ENCODE data around the gene LRCH1.

LRCH1 gene

GRCh38 chr13:46612267-46612666, 59.3 kb downstream of the LRCH1 start:
- DNase-seq (ENCODE audit: low read depth in 3 of 3) = no peak

- DNase-seq (ENCODE audit: low read depth in 3 of 3) = no peak
Measured at GRCh38 chr13:46613409-46614049, 60.6 kb downstream of the LRCH1 start.

GRCh38 chr13:46614582-46614981, 61.6 kb downstream of the LRCH1 start:
- DNase-seq (ENCODE audit: low read depth in 3 of 3) = no peak

GRCh38 chr13:46615888-46616531, 63.0 kb downstream of the LRCH1 start:
- no peak for DNase-seq (ENCODE audit: low read depth in 3 of 3)

- no peak for DNase-seq (ENCODE audit: low read depth in 3 of 3)
Measured at GRCh38 chr13:46617229-46617721, 64.3 kb downstream of the LRCH1 start.

- no peak for DNase-seq (ENCODE audit: low read depth in 3 of 3)
Measured at GRCh38 chr13:46617885-46618284, 64.9 kb downstream of the LRCH1 start.

GRCh38 chr13:46618694-46619254, 65.8 kb downstream of the LRCH1 start:
- no peak for DNase-seq (ENCODE audit: low read depth in 3 of 3)

- DNase-seq (ENCODE audit: low read depth in 3 of 3) = no peak
Measured at GRCh38 chr13:46620029-46620428, 67.1 kb downstream of the LRCH1 start.

- no peak for DNase-seq (ENCODE audit: low read depth in 3 of 3)
Measured at GRCh38 chr13:46620471-46620870, 67.5 kb downstream of the LRCH1 start.

GRCh38 chr13:46621133-46621532, 68.2 kb downstream of the LRCH1 start:
- no peak for DNase-seq (ENCODE audit: low read depth in 3 of 3)

- no peak for DNase-seq (ENCODE audit: low read depth in 3 of 3)
Measured at GRCh38 chr13:46621792-46622629, 69.0 kb downstream of the LRCH1 start.

- DNase-seq (ENCODE audit: low read depth in 3 of 3) = no peak
Measured at GRCh38 chr13:46622630-46623256, 69.8 kb downstream of the LRCH1 start.

GRCh38 chr13:46624353-46624752, 71.4 kb downstream of the LRCH1 start:
- DNase-seq (ENCODE audit: low read depth in 3 of 3) = no peak

GRCh38 chr13:46624821-46625220, 71.9 kb downstream of the LRCH1 start:
- no peak for DNase-seq (ENCODE audit: low read depth in 3 of 3)

- DNase-seq (ENCODE audit: low read depth in 3 of 3) = no peak
Measured at GRCh38 chr13:46627462-46627861, 74.5 kb downstream of the LRCH1 start.

- no peak for DNase-seq (ENCODE audit: low read depth in 3 of 3)
Measured at GRCh38 chr13:46628622-46629365, 75.8 kb downstream of the LRCH1 start.

GRCh38 chr13:46629811-46630413, 76.9 kb downstream of the LRCH1 start:
- DNase-seq (ENCODE audit: low read depth in 3 of 3) = no peak

GRCh38 chr13:46630431-46631178, 77.6 kb downstream of the LRCH1 start:
- DNase-seq (ENCODE audit: low read depth in 3 of 3) = no peak

- DNase-seq (ENCODE audit: low read depth in 3 of 3) = no peak
Measured at GRCh38 chr13:46631179-46631542, 78.2 kb downstream of the LRCH1 start.

- DNase-seq (ENCODE audit: low read depth in 3 of 3) = no peak
Measured at GRCh38 chr13:46632176-46632575, 79.2 kb downstream of the LRCH1 start.

Measured in stimulated activated CD4-positive, alpha-beta T cell treated with anti-CD3 and anti-CD28 coated beads, TNF-alpha, amount 100 ng/mL, for 4 hours (primary cell).